ENCODE measurements around the gene GSAP.
"Not testable (repeated sequence)": the region's sequence is repeated elsewhere in the genome, so short reads cannot be mapped to it uniquely, and the experiment has no call there.

GSAP gene

GRCh38 chr7:77415823-77416620 lies at the start of gene GSAP:
TSS of gene GSAP (minus strand) at chr7:77416349. CDS start at chr7:77416321, 28 bp downstream.
- Histone ChIP-seq H3K9ac (ENCODE audit: low read length) (peak within 1 kb of the TSS; percentile 57), H4K20me1 (ENCODE audit: insufficient read depth, low read length) (no peaks in the 10 kb centered on the region), H3F3A (ENCODE audit: insufficient read depth, low read length) (peaks cover 14% of the 10 kb centered on the region; the same call in 1 of the 2 replicates), H3K4me2 (ENCODE audit: low read length) (peak within 1 kb of the TSS; percentile 66), H3K4me3 (ENCODE audit: low read depth, low read length, poor library complexity, severe bottlenecking) (peak within 1 kb of the TSS; percentile 57), H3K27ac (ENCODE audit: low read depth, low read length, poor library complexity, severe bottlenecking) (peak within 1 kb of the TSS; percentile 69), H3K36me3 (ENCODE audit: insufficient read depth, low read length) (no peaks in the 10 kb centered on the region), H3K9me3 (ENCODE audit: low read length) (no peaks in the 10 kb centered on the region), H2AFZ (ENCODE audit: low read length) (peak within 1 kb of the TSS; percentile 12; the same call in 1 of the 2 replicates), H3K27me3 (ENCODE audit: insufficient read depth, low read length) (no peaks in the 10 kb centered on the region), H3K79me2 (ENCODE audit: insufficient read depth, low read length) (no peaks in the 10 kb centered on the region), H3K4me1 (ENCODE audit: insufficient read depth, low read length, severe bottlenecking) (peaks cover 44% of the 10 kb centered on the region), H3K9me2 (ENCODE audit: low read depth, low read length) (no peaks in the 10 kb centered on the region)
- TF ChIP-seq CTCF (IDR thresholded peaks at IDR 0.05; ENCODE audit: low read length) = no peak
- no peak for TF ChIP-seq EZH2 (IDR thresholded peaks at IDR 0.05; ENCODE audit: borderline replicate concordance, low read length)

- Histone ChIP-seq H2AFZ (ENCODE audit: low read length) (no peak overlapping the region), H3K36me3 (ENCODE audit: insufficient read depth, low read length) (no peaks in the 10 kb centered on the region), H3K9me2 (ENCODE audit: low read depth, low read length) (no peaks in the 10 kb centered on the region), H3K4me1 (ENCODE audit: insufficient read depth, low read length, severe bottlenecking) (no peaks in the 10 kb centered on the region), H3K79me2 (ENCODE audit: insufficient read depth, low read length) (no peaks in the 10 kb centered on the region), H4K20me1 (ENCODE audit: insufficient read depth, low read length) (no peaks in the 10 kb centered on the region), H3K9me3 (ENCODE audit: low read length) (no peaks in the 10 kb centered on the region), H3K9ac (ENCODE audit: low read length) (no peak overlapping the region), H3K4me3 (ENCODE audit: low read depth, low read length, poor library complexity, severe bottlenecking) (no peak overlapping the region), H3F3A (ENCODE audit: insufficient read depth, low read length) (no peaks in the 10 kb centered on the region), H3K27me3 (ENCODE audit: insufficient read depth, low read length) (no peaks in the 10 kb centered on the region), H3K4me2 (ENCODE audit: low read length) (no peak overlapping the region), H3K27ac (ENCODE audit: low read depth, low read length, poor library complexity, severe bottlenecking) (no peak overlapping the region)
- no peak for TF ChIP-seq EZH2 (IDR thresholded peaks at IDR 0.05; ENCODE audit: borderline replicate concordance, low read length)
- no peak for TF ChIP-seq CTCF (IDR thresholded peaks at IDR 0.05; ENCODE audit: low read length)
Measured at GRCh38 chr7:77465256-77465655, 49.1 kb upstream of the GSAP start.

- no peaks in the 10 kb centered on the region for H3K4me1 ChIP-seq (ENCODE audit: insufficient read depth, low read length, severe bottlenecking)
- H3K4me3 ChIP-seq (ENCODE audit: low read depth, low read length, poor library complexity, severe bottlenecking) = no peak overlapping the region
- H3K79me2 ChIP-seq (ENCODE audit: insufficient read depth, low read length) = no peaks in the 10 kb centered on the region
- no peak overlapping the region for H3K27ac ChIP-seq (ENCODE audit: low read depth, low read length, poor library complexity, severe bottlenecking)
- no peaks in the 10 kb centered on the region for H3F3A ChIP-seq (ENCODE audit: insufficient read depth, low read length)
- H3K9ac ChIP-seq (ENCODE audit: low read length) = no peak overlapping the region
- H4K20me1 ChIP-seq (ENCODE audit: insufficient read depth, low read length) = no peaks in the 10 kb centered on the region
- no peaks in the 10 kb centered on the region for H3K36me3 ChIP-seq (ENCODE audit: insufficient read depth, low read length)
- H3K4me2 ChIP-seq (ENCODE audit: low read length) = no peak overlapping the region
- no peaks in the 10 kb centered on the region for H3K9me3 ChIP-seq (ENCODE audit: low read length)
- no peak overlapping the region for H2AFZ ChIP-seq (ENCODE audit: low read length)
- no peaks in the 10 kb centered on the region for H3K9me2 ChIP-seq (ENCODE audit: low read depth, low read length)
- H3K27me3 ChIP-seq (ENCODE audit: insufficient read depth, low read length) = no peaks in the 10 kb centered on the region
- no peak for TF ChIP-seq EZH2 (IDR thresholded peaks at IDR 0.05; ENCODE audit: borderline replicate concordance, low read length)
- no peak for TF ChIP-seq CTCF (IDR thresholded peaks at IDR 0.05; ENCODE audit: low read length)
Measured at GRCh38 chr7:77464589-77464988, 48.4 kb upstream of the GSAP start.

GRCh38 chr7:77463632-77464031 lies 47.5 kb upstream of the GSAP start:
- not testable (repeated sequence) for H4K20me1 ChIP-seq (ENCODE audit: insufficient read depth, low read length); H3K9ac ChIP-seq (ENCODE audit: low read length); H3F3A ChIP-seq (ENCODE audit: insufficient read depth, low read length); H3K9me2 ChIP-seq (ENCODE audit: low read depth, low read length); H3K4me3 ChIP-seq (ENCODE audit: low read depth, low read length, poor library complexity, severe bottlenecking); H3K27ac ChIP-seq (ENCODE audit: low read depth, low read length, poor library complexity, severe bottlenecking); H3K4me2 ChIP-seq (ENCODE audit: low read length); H3K4me1 ChIP-seq (ENCODE audit: insufficient read depth, low read length, severe bottlenecking); H2AFZ ChIP-seq (ENCODE audit: low read length); H3K27me3 ChIP-seq (ENCODE audit: insufficient read depth, low read length); H3K79me2 ChIP-seq (ENCODE audit: insufficient read depth, low read length); H3K9me3 ChIP-seq (ENCODE audit: low read length); H3K36me3 ChIP-seq (ENCODE audit: insufficient read depth, low read length)

Data from OCI-LY1 (cell line).